T-helper 1 cell treated with Interleukin-12 subunit alpha and Interleukin-12 subunit beta and Interleukin-4 antibody, amounts not matched to agents 30 ng/mL and 1 ng/mL, for 36 hours (primary cell): Measurements from ENCODE around the gene CCRL2. TPM values are rescaled to one million over a fixed set of nuclear protein-coding genes. Genes with fewer than 3 reads are reported as not detected.
"Not testable (repeated sequence)": the region's sequence is repeated elsewhere in the genome, so short reads cannot be mapped to it uniquely, and the experiment has no call there.

Experiments
- intact Hi-C: fragments of 100-400 bp; cut with micrococcal nuclease; formaldehyde crosslinking; loops from one replicate; pipeline ENCODE4 v1.15.1; 2024
- total RNA-seq: library from RNA; stranded (reverse); gene quantifications from 2 replicates; pipeline ENCODE4 v1.2.3, GENCODE V29; 2022

Gene CCRL2
- total RNA-seq, 1 donor from 2014 or later: 6.0 TPM

- intact Hi-C loops: no loop called here
Observed at GRCh38 chr3:46400846-46401245, 6.2 kb upstream of the CCRL2 start.

GRCh38 chr3:46401579-46401978 is 5.5 kb upstream of the CCRL2 start:
- intact Hi-C loops: no loop called here

- intact Hi-C loops: not testable (repeated sequence)
Observed at GRCh38 chr3:46402902-46403301, 4.2 kb upstream of the CCRL2 start.

GRCh38 chr3:46405301-46406019 is 1.6 kb upstream of the CCRL2 start:
- intact Hi-C loops: no loop called here

GRCh38 chr3:46406443-46406787 is 644 bp upstream of the CCRL2 start:
- intact Hi-C loops: no loop called here

GRCh38 chr3:46407970-46408369 is 911 bp downstream of the CCRL2 start:
- intact Hi-C loops: loop anchor here (1.0 kb wide), 3 partner anchors 34 to 567 kb away; no protein-coding TSS in a partner anchor

- intact Hi-C loops: no loop called here
Observed at GRCh38 chr3:46408853-46409252, 1.8 kb downstream of the CCRL2 start.

GRCh38 chr3:46409739-46410489 is 2.9 kb downstream of the CCRL2 start:
- intact Hi-C loops: no loop called here

- intact Hi-C loops: no loop called here
Observed at GRCh38 chr3:46410669-46411068, 3.6 kb downstream of the CCRL2 start.

GRCh38 chr3:46411271-46411670 is 4.2 kb downstream of the CCRL2 start:
- intact Hi-C loops: no loop called here

- intact Hi-C loops: no loop called here
Observed at GRCh38 chr3:46412786-46413298, 5.8 kb downstream of the CCRL2 start.

GRCh38 chr3:46413951-46414350 is 6.9 kb downstream of the CCRL2 start:
- intact Hi-C loops: no loop called here

GRCh38 chr3:46414739-46415138 is 7.7 kb downstream of the CCRL2 start:
- intact Hi-C loops: no loop called here

GRCh38 chr3:46416125-46416810 is 9.2 kb downstream of the CCRL2 start:
- intact Hi-C loops: no loop called here

GRCh38 chr3:46416811-46417510 is 9.9 kb downstream of the CCRL2 start:
- intact Hi-C loops: no loop called here

GRCh38 chr3:46417841-46418611 is 11.0 kb downstream of the CCRL2 start:
- intact Hi-C loops: no loop called here

GRCh38 chr3:46419816-46420215 is 12.8 kb downstream of the CCRL2 start:
- intact Hi-C loops: no loop called here

GRCh38 chr3:46420931-46421330 is 13.9 kb downstream of the CCRL2 start:
- intact Hi-C loops: no loop called here

- intact Hi-C loops: no loop called here
Observed at GRCh38 chr3:46422617-46423016, 15.6 kb downstream of the CCRL2 start.

GRCh38 chr3:46423588-46423987 is 16.5 kb downstream of the CCRL2 start:
- intact Hi-C loops: no loop called here

GRCh38 chr3:46426476-46426875 is 19.4 kb downstream of the CCRL2 start:
- intact Hi-C loops: not testable (repeated sequence)
